ENCODE results near the gene MBNL1.
"Not testable (repeated sequence)": the region's sequence is repeated elsewhere in the genome, so short reads cannot be mapped to it uniquely, and the experiment has no call there.

Gene MBNL1

GRCh38 chr3:152382312-152383135 is 113.8 kb downstream of the MBNL1 start:
- DNase-seq, result no peak

- DNase-seq, result no peak
These were observed 114.4 kb downstream of the MBNL1 start for GRCh38 chr3:152383136-152383606.

- no peak for DNase-seq
These were observed 115.7 kb downstream of the MBNL1 start for GRCh38 chr3:152384412-152384811.

- no peak for DNase-seq
These were observed 117.0 kb downstream of the MBNL1 start for GRCh38 chr3:152385761-152386160.

GRCh38 chr3:152386208-152386607 is 117.5 kb downstream of the MBNL1 start:
- no peak for DNase-seq

- no peak for DNase-seq
These were observed 119.9 kb downstream of the MBNL1 start for GRCh38 chr3:152388631-152389030.

GRCh38 chr3:152389316-152389934 is 120.7 kb downstream of the MBNL1 start:
- DNase-seq, result no peak

GRCh38 chr3:152390647-152391046 is 121.9 kb downstream of the MBNL1 start:
- no peak for DNase-seq

GRCh38 chr3:152391671-152392070 is 122.9 kb downstream of the MBNL1 start:
- DNase-seq, result no peak

GRCh38 chr3:152392272-152392880 is 123.6 kb downstream of the MBNL1 start:
- DNase-seq, result no peak

GRCh38 chr3:152394246-152394645 is 125.5 kb downstream of the MBNL1 start:
- DNase-seq, result no peak

- no peak for DNase-seq
These were observed 127.0 kb downstream of the MBNL1 start for GRCh38 chr3:152395764-152396163.

- no peak for DNase-seq
These were observed 128.1 kb downstream of the MBNL1 start for GRCh38 chr3:152396867-152397266.

GRCh38 chr3:152397348-152397747 is 128.6 kb downstream of the MBNL1 start:
- not testable (repeated sequence) for DNase-seq

- DNase-seq, result no peak
These were observed 129.8 kb downstream of the MBNL1 start for GRCh38 chr3:152398495-152398894.

- DNase-seq, result no peak
These were observed 130.6 kb downstream of the MBNL1 start for GRCh38 chr3:152399374-152399773.

GRCh38 chr3:152400887-152401286 is 132.2 kb downstream of the MBNL1 start:
- no peak for DNase-seq

GRCh38 chr3:152402695-152403451 is 134.1 kb downstream of the MBNL1 start:
- DNase-seq, result no peak

GRCh38 chr3:152403632-152404066 is 134.9 kb downstream of the MBNL1 start:
- DNase-seq, result no peak

GRCh38 chr3:152404976-152405375 is 136.2 kb downstream of the MBNL1 start:
- DNase-seq, result no peak

- no peak for DNase-seq
These were observed 137.4 kb downstream of the MBNL1 start for GRCh38 chr3:152405915-152406802.

- DNase-seq, result no peak
These were observed 144.5 kb downstream of the MBNL1 start for GRCh38 chr3:152413240-152413639.

All from NCI-H2029 treated with DMSO at 0.1 percent for 48 hours (cell line).